Measurements from ENCODE around the gene ANKRD13C. TPM values are rescaled to one million over a fixed set of nuclear protein-coding genes. Genes with fewer than 3 reads are reported as not detected.

The ANKRD13C gene
- total RNA-seq, 1 donor from 2014 or later = 21.9 TPM

DNA sequence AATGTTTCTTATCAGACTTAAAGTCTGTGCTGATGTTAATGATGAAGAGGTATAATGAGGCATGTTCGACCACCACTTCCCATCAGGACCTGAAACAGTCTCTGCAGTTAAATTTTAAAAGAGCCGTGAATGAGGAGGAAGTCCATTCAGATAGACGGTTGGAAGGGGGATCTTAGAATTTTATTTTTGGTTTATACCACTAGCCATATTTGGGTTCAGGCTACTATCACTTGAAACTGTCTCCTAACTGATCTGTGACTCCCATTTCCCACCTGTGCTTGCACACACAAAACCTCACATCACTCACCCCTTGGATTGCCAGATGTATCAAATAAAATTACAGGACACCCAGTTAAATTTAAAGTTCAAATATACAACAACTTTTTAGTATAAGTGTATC is 9.9 kb upstream of the ANKRD13C start:
- Mint-ChIP-seq H3K36me3 (peaks cover 4% of the 10 kb centered on the region), H3K27me3 (no peaks in the 10 kb centered on the region), H3K4me1 (ENCODE audit: unreplicated experiment) (peaks cover 20% of the 10 kb centered on the region), H3K27ac (no peak overlapping the region), H3K4me3 (no peak overlapping the region), H3K9me3 (no peaks in the 10 kb centered on the region)
- no peak for DNase-seq (ENCODE audit: extremely low spot score, unreplicated experiment)
- TF ChIP-seq, protein P1, sequence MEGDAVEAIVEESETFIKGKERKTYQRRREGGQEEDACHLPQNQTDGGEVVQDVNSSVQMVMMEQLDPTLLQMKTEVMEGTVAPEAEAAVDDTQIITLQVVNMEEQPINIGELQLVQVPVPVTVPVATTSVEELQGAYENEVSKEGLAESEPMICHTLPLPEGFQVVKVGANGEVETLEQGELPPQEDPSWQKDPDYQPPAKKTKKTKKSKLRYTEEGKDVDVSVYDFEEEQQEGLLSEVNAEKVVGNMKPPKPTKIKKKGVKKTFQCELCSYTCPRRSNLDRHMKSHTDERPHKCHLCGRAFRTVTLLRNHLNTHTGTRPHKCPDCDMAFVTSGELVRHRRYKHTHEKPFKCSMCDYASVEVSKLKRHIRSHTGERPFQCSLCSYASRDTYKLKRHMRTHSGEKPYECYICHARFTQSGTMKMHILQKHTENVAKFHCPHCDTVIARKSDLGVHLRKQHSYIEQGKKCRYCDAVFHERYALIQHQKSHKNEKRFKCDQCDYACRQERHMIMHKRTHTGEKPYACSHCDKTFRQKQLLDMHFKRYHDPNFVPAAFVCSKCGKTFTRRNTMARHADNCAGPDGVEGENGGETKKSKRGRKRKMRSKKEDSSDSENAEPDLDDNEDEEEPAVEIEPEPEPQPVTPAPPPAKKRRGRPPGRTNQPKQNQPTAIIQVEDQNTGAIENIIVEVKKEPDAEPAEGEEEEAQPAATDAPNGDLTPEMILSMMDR (conservative IDR thresholded peaks at IDR 0.05) = no peak

DNA sequence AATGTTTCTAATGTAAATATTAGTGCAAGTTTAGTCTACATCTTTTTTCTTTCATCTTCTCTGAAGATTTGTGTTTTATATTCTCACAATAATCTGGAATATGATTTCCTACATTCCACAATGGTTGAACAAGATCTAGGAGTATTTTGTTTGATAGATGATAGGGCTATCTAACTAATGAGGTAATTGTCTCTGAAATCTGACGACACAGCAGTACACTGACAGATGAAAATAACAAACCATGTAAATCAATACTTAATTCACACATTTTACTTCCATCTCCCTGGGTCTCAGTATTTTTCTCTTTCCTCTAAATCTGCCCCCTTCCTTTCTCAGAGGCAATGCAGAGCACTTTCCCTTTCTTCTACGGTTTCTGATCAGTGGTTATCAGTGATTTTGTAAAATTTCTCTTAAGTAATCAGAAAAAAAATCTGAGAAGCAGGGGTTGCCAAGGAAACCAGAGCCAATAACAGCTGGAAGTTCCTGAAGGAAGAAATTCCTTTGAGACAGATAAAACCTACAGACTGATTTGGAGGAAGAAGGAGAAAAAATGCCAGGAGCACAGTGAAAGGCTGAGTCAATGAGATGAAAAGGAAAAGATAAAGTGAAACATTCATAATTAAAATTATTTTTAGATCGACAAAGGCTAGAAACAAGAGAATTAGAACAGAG is 7.3 kb upstream of the ANKRD13C start:
- Mint-ChIP-seq H3K4me1 (ENCODE audit: unreplicated experiment) (peaks cover 20% of the 10 kb centered on the region), H3K36me3 (peaks cover 2% of the 10 kb centered on the region), H3K27me3 (no peaks in the 10 kb centered on the region), H3K9me3 (no peaks in the 10 kb centered on the region), H3K27ac (peak overlapping the region; percentile 23), H3K4me3 (no peak overlapping the region)
- TF ChIP-seq, protein P1 (conservative IDR thresholded peaks at IDR 0.05) = no peak
- DNase-seq (ENCODE audit: extremely low spot score, unreplicated experiment) = no peak

DNA sequence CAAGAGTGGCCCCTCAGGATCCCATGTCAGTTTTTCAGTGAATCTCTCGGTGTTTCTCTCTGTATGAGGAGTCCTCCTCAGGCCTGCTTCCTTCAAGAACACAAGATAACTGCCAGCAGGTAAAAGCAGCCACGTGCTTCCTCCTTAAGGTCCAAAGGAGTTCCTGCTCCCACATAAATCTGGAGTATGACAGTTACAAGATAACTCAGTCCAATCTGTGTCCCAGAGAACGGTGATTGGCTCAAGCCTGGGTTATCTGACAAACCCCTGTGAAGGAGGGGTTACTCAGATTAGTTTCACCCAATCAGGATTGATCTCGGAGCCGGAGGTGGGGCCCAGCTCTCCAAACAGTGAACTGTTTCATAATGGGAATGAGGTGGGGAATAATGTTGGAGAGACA is 5.8 kb upstream of the ANKRD13C start:
- DNase-seq (ENCODE audit: extremely low spot score, unreplicated experiment) = no peak

DNA sequence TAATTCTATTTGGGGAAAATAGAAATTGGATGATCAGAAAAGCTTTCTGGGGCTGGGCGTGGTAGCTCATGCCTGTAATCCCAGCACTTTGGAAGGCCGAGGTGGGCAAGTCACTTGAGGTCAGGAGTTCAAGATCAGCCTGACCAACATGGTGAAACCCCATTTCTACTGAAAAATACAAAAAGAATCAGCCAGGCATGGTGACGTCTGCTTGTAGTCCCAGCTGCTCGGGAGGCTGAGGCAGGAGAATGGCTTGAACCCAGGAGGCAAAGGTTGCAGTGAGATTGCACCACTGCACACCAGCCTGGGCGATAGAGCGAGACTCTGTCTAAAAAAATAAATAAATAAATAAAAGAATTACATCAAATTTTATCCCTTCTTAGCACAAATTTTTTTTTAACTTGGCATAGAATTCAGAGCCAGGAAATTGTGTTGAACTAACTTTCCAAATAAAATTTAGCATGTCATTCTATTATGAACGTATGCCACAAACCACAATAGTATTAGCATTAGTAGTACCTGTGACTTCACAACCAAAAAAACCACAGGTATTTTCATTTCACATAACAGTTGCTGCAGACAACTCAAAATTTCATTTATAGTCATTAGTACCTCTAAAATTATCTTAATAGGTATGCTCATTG is 4.5 kb upstream of the ANKRD13C start:
- peaks cover 27% of the 10 kb centered on the region for H3K4me1 Mint-ChIP-seq (ENCODE audit: unreplicated experiment)
- H3K9me3 Mint-ChIP-seq = no peaks in the 10 kb centered on the region
- no peaks in the 10 kb centered on the region for H3K36me3 Mint-ChIP-seq
- no peaks in the 10 kb centered on the region for H3K27me3 Mint-ChIP-seq
- DNase-seq (ENCODE audit: extremely low spot score, unreplicated experiment) = no peak
- H3K4me3 Mint-ChIP-seq = no peak overlapping the region
- no peak overlapping the region for H3K27ac Mint-ChIP-seq
- TF ChIP-seq, protein P1 (conservative IDR thresholded peaks at IDR 0.05) = no peak

More for the DNA sequence above, 5.8 kb upstream of the ANKRD13C start:
- Mint-ChIP-seq H3K27me3 (no peaks in the 10 kb centered on the region), H3K27ac (no peak overlapping the region), H3K9me3 (no peaks in the 10 kb centered on the region), H3K36me3 (no peaks in the 10 kb centered on the region), H3K4me1 (ENCODE audit: unreplicated experiment) (peaks cover 20% of the 10 kb centered on the region), H3K4me3 (no peak overlapping the region)
- TF ChIP-seq, protein P1 (conservative IDR thresholded peaks at IDR 0.05) = no peak

DNA sequence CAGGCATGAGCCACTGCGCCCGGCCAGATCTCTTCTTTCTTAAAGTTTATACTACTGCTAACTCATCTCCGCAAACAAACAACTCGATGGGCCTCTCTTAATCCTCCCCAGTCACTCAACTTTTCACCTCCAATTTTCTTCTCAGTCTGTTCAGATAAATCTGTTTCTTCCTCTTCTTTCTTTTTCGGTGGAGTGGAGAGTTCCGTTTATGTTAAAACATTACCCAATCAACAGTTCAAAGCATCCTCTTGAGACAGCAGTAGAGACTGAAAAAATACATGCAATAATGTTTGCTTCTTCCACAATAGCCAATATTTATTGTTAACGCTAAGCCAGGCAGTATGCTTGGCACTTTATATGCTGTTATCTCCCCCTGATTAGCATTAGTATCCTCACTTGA is 1.4 kb upstream of the ANKRD13C start:
- no peaks in the 10 kb centered on the region for H3K9me3 Mint-ChIP-seq
- no peaks in the 10 kb centered on the region for H3K27me3 Mint-ChIP-seq
- no peak for DNase-seq (ENCODE audit: extremely low spot score, unreplicated experiment)
- TF ChIP-seq, protein P1 (conservative IDR thresholded peaks at IDR 0.05) = no peak
- peaks cover 16% of the 10 kb centered on the region for H3K4me1 Mint-ChIP-seq (ENCODE audit: unreplicated experiment)
- no peaks in the 10 kb centered on the region for H3K36me3 Mint-ChIP-seq
- peak overlapping the region; percentile 96 for H3K4me3 Mint-ChIP-seq
- H3K27ac Mint-ChIP-seq = peak overlapping the region; percentile 72
